ENCODE measurements around the gene PCLO.

DNA sequence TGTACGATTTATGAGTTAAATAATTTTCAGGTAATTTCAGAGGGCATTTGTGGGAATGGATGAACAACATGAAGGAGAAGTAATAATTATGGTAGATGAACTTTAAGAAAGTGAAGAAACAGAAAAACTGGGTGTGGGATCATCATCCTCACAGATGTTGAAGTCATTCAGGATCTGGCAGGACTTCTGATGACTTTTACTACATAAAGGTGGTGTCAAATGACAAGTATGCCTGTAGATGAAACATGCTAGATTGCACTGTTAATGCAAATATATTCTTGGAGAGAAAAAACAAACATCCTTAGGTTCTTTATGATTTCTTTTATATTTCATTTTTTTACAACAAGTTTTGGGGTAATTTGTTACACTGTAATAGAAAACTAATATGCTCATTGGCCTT lies 230.2 kb downstream of the PCLO start:
- TF ChIP-seq, protein P1, sequence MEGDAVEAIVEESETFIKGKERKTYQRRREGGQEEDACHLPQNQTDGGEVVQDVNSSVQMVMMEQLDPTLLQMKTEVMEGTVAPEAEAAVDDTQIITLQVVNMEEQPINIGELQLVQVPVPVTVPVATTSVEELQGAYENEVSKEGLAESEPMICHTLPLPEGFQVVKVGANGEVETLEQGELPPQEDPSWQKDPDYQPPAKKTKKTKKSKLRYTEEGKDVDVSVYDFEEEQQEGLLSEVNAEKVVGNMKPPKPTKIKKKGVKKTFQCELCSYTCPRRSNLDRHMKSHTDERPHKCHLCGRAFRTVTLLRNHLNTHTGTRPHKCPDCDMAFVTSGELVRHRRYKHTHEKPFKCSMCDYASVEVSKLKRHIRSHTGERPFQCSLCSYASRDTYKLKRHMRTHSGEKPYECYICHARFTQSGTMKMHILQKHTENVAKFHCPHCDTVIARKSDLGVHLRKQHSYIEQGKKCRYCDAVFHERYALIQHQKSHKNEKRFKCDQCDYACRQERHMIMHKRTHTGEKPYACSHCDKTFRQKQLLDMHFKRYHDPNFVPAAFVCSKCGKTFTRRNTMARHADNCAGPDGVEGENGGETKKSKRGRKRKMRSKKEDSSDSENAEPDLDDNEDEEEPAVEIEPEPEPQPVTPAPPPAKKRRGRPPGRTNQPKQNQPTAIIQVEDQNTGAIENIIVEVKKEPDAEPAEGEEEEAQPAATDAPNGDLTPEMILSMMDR (optimal IDR thresholded peaks at IDR 0.05 in 1 of 3, IDR thresholded peaks at IDR 0.05 in 1 of 3, conservative IDR thresholded peaks at IDR 0.05 in 1 of 3; ENCODE audit: extremely low read depth in 1 of 3, insufficient read depth in 2 of 3, low read length in 3 of 3) = no peak
- TF ChIP-seq EZH2 (IDR thresholded peaks at IDR 0.05; ENCODE audit: low read length) = no peak

Data from keratinocyte (primary cell).